H1 (cell line): Measurements from ENCODE around the gene REPS1. TPM values are rescaled to one million over a fixed set of nuclear protein-coding genes. Genes with fewer than 3 reads are reported as not detected.

Source experiments
- CHD2 ChIP-seq: IDR thresholded peaks from 2 replicates; pipeline ENCODE4 v1.6.1; 2012; ENCODE audit warnings: low read length, improper control_type of control experiment
- CREB1 ChIP-seq: IDR thresholded peaks from 2 replicates; pipeline ENCODE4 v1.6.1; 2012; ENCODE audit warnings: inconsistent platforms
- GTF2F1 ChIP-seq: IDR thresholded peaks from 2 replicates; pipeline ENCODE4 v1.6.1; 2012; ENCODE audit warnings: low read depth, low read length, improper control_type of control experiment, borderline replicate concordance
- POU5F1 ChIP-seq: IDR thresholded peaks from 2 replicates; pipeline ENCODE4 v1.6.1; 2011; ENCODE audit warnings: low read depth, mild to moderate bottlenecking, low read length, moderate library complexity
- RFX5 ChIP-seq: IDR thresholded peaks from 2 replicates; pipeline ENCODE4 v1.6.1; 2011; ENCODE audit warnings: low read depth, low read length, improper control_type of control experiment, borderline replicate concordance
- polyA plus RNA-seq, 7 experiments: library from polyadenylated mRNA; depleted of rRNA in 3 of 7; stranded (reverse) in 5 of 7; unstranded in 2 of 7; fragments of >200 nt in 5 of 7; fragments of 200-250 nt in 2 of 7; gene quantifications; 1 replicate in 5 of 7; 2 replicates in 1 of 7; 4 replicates in 1 of 7; pipeline versions ENCODE4 v1.2.1 to v1.2.3, GENCODE V29; 2011 to 2013; ENCODE audit warnings: missing spikeins in 2 of 7, mixed read lengths in 2 of 7
- total RNA-seq: library from RNA; stranded (reverse); fragmentation: NEBNext Ultra II Directional; extraction: Animal tissue kit (Norgen Biotek cat#: 25700); gene quantifications from 2 replicates; pipeline ENCODE4 v1.2.1, GENCODE V29; 2021
- TF ChIP-seq, protein P1 (sequence below): fragments of 300-600 bp; sonication (generic); IDR thresholded peaks from 2 replicates; pipeline ENCODE4 v1.7.1; 2012; ENCODE audit warnings: low read length, moderate library complexity, mild to moderate bottlenecking, inconsistent platforms; ENCODE audit not compliant: insufficient replicate concordance

Gene REPS1
- total and polyA plus RNA-seq, 2 of the 8 experiments (the other 6 are each of a cell fraction or from before 2014, with no cell fraction given) = 52.1 to 68.9 TPM

DNA sequence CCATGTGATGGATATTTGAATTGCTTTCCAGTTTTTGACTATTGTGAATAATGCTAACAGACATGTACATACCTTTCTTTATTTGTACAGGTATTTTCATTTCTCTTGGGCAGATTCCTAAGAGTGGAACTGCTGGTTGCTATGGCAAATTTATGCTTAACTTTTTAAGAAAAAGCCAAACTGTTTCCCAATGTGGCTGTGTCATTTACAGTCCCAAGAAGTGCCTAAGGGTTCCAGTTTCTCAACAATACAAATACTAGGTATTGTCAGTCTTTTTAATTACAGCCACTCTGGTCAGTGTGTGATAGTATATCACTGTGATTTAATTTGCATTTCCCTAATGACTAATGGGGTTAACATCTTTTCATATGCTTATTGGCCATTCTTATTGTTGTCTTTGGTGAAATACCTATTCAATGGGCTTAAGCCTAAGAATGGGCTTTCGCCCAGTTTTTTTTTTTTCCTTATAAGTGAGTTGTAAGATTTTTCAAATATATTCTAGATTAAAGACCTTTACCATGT lies 10.3 kb downstream of the REPS1 start (continued):
- TF ChIP-seq, protein P1, sequence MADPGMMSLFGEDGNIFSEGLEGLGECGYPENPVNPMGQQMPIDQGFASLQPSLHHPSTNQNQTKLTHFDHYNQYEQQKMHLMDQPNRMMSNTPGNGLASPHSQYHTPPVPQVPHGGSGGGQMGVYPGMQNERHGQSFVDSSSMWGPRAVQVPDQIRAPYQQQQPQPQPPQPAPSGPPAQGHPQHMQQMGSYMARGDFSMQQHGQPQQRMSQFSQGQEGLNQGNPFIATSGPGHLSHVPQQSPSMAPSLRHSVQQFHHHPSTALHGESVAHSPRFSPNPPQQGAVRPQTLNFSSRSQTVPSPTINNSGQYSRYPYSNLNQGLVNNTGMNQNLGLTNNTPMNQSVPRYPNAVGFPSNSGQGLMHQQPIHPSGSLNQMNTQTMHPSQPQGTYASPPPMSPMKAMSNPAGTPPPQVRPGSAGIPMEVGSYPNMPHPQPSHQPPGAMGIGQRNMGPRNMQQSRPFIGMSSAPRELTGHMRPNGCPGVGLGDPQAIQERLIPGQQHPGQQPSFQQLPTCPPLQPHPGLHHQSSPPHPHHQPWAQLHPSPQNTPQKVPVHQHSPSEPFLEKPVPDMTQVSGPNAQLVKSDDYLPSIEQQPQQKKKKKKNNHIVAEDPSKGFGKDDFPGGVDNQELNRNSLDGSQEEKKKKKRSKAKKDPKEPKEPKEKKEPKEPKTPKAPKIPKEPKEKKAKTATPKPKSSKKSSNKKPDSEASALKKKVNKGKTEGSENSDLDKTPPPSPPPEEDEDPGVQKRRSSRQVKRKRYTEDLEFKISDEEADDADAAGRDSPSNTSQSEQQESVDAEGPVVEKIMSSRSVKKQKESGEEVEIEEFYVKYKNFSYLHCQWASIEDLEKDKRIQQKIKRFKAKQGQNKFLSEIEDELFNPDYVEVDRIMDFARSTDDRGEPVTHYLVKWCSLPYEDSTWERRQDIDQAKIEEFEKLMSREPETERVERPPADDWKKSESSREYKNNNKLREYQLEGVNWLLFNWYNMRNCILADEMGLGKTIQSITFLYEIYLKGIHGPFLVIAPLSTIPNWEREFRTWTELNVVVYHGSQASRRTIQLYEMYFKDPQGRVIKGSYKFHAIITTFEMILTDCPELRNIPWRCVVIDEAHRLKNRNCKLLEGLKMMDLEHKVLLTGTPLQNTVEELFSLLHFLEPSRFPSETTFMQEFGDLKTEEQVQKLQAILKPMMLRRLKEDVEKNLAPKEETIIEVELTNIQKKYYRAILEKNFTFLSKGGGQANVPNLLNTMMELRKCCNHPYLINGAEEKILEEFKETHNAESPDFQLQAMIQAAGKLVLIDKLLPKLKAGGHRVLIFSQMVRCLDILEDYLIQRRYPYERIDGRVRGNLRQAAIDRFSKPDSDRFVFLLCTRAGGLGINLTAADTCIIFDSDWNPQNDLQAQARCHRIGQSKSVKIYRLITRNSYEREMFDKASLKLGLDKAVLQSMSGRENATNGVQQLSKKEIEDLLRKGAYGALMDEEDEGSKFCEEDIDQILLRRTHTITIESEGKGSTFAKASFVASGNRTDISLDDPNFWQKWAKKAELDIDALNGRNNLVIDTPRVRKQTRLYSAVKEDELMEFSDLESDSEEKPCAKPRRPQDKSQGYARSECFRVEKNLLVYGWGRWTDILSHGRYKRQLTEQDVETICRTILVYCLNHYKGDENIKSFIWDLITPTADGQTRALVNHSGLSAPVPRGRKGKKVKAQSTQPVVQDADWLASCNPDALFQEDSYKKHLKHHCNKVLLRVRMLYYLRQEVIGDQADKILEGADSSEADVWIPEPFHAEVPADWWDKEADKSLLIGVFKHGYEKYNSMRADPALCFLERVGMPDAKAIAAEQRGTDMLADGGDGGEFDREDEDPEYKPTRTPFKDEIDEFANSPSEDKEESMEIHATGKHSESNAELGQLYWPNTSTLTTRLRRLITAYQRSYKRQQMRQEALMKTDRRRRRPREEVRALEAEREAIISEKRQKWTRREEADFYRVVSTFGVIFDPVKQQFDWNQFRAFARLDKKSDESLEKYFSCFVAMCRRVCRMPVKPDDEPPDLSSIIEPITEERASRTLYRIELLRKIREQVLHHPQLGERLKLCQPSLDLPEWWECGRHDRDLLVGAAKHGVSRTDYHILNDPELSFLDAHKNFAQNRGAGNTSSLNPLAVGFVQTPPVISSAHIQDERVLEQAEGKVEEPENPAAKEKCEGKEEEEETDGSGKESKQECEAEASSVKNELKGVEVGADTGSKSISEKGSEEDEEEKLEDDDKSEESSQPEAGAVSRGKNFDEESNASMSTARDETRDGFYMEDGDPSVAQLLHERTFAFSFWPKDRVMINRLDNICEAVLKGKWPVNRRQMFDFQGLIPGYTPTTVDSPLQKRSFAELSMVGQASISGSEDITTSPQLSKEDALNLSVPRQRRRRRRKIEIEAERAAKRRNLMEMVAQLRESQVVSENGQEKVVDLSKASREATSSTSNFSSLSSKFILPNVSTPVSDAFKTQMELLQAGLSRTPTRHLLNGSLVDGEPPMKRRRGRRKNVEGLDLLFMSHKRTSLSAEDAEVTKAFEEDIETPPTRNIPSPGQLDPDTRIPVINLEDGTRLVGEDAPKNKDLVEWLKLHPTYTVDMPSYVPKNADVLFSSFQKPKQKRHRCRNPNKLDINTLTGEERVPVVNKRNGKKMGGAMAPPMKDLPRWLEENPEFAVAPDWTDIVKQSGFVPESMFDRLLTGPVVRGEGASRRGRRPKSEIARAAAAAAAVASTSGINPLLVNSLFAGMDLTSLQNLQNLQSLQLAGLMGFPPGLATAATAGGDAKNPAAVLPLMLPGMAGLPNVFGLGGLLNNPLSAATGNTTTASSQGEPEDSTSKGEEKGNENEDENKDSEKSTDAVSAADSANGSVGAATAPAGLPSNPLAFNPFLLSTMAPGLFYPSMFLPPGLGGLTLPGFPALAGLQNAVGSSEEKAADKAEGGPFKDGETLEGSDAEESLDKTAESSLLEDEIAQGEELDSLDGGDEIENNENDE = peak; percentile 62
- TF ChIP-seq POU5F1 (no peak), GTF2F1 (no peak), CHD2 (no peak), CREB1 (no peak), RFX5 (no peak)
- TF ChIP-seq, all 59 proteins: peak for 2
